ENCODE results near the gene GPR132. TPM values are rescaled to one million over a fixed set of nuclear protein-coding genes. Genes with fewer than 3 reads are reported as not detected.
"Not testable (repeated sequence)": the region's sequence is repeated elsewhere in the genome, so short reads cannot be mapped to it uniquely, and the experiment has no call there.

Gene GPR132
- total RNA-seq, 1 donor from 2014 or later = 24.6 TPM

GRCh38 chr14:105088812-105089745 is 23.8 kb upstream of the GPR132 start:
- peak; percentile 0 for DNase-seq (ENCODE audit: low spot score)
- H3K36me3 Mint-ChIP-seq (ENCODE audit: low read depth) = no peaks in the 10 kb centered on the region
- H3K27me3 Mint-ChIP-seq (ENCODE audit: insufficient read depth) = peaks cover 10% of the 10 kb centered on the region
- H3K4me1 Mint-ChIP-seq (ENCODE audit: low read depth) = peaks cover 2% of the 10 kb centered on the region
- no peaks in the 10 kb centered on the region for H3K9me3 Mint-ChIP-seq
- intact Hi-C loops (cut with micrococcal nuclease) = no loop called here
- H3K4me3 Mint-ChIP-seq = peak overlapping the region; percentile 72
- H3K27ac Mint-ChIP-seq = no peak overlapping the region

GRCh38 chr14:105087963-105088811 is 23.0 kb upstream of the GPR132 start:
- peak overlapping the region; percentile 52 for H3K27ac Mint-ChIP-seq
- no peaks in the 10 kb centered on the region for H3K9me3 Mint-ChIP-seq
- no peaks in the 10 kb centered on the region for H3K4me1 Mint-ChIP-seq (ENCODE audit: low read depth)
- DNase-seq (ENCODE audit: low spot score) = peak; percentile 0
- peaks cover 12% of the 10 kb centered on the region for H3K27me3 Mint-ChIP-seq (ENCODE audit: insufficient read depth)
- intact Hi-C loops (cut with micrococcal nuclease) = loop anchor here (1.0 to 2.0 kb wide), 4 partner anchors 23 to 111 kb away; partner anchors contain the start of genes CDCA4 and GPR132
- peak overlapping the region; percentile 80 for H3K4me3 Mint-ChIP-seq
- H3K36me3 Mint-ChIP-seq (ENCODE audit: low read depth) = no peaks in the 10 kb centered on the region

- H3K36me3 Mint-ChIP-seq (ENCODE audit: low read depth) = no peaks in the 10 kb centered on the region
- H3K9me3 Mint-ChIP-seq = no peaks in the 10 kb centered on the region
- DNase-seq (ENCODE audit: low spot score) = no peak
- peak overlapping the region; percentile 48 for H3K27ac Mint-ChIP-seq
- no peaks in the 10 kb centered on the region for H3K4me1 Mint-ChIP-seq (ENCODE audit: low read depth)
- peak overlapping the region; percentile 80 for H3K4me3 Mint-ChIP-seq
- H3K27me3 Mint-ChIP-seq (ENCODE audit: insufficient read depth) = peaks cover 12% of the 10 kb centered on the region
- intact Hi-C loops (cut with micrococcal nuclease) = loop anchor here (1.0 to 2.0 kb wide), 4 partner anchors 23 to 111 kb away; partner anchors contain the start of genes CDCA4 and GPR132
Observed at GRCh38 chr14:105087308-105087962, 22.2 kb upstream of the GPR132 start.

GRCh38 chr14:105086833-105087307 is 21.6 kb upstream of the GPR132 start:
- Mint-ChIP-seq H3K27ac (peak overlapping the region; percentile 34), H3K36me3 (ENCODE audit: low read depth) (no peaks in the 10 kb centered on the region), H3K9me3 (no peaks in the 10 kb centered on the region), H3K4me3 (peak overlapping the region; percentile 75), H3K27me3 (ENCODE audit: insufficient read depth) (peaks cover 15% of the 10 kb centered on the region), H3K4me1 (ENCODE audit: low read depth) (no peaks in the 10 kb centered on the region)
- DNase-seq (ENCODE audit: low spot score) = peak; percentile 71
- intact Hi-C loops (cut with micrococcal nuclease) = loop anchor here (1.0 to 2.0 kb wide), 4 partner anchors 22 to 110 kb away; partner anchors contain the start of genes CDCA4 and GPR132

- H3K4me1 Mint-ChIP-seq (ENCODE audit: low read depth) = no peaks in the 10 kb centered on the region
- peaks cover 16% of the 10 kb centered on the region for H3K27me3 Mint-ChIP-seq (ENCODE audit: insufficient read depth)
- H3K27ac Mint-ChIP-seq = no peak overlapping the region
- no peaks in the 10 kb centered on the region for H3K9me3 Mint-ChIP-seq
- no peak for DNase-seq (ENCODE audit: low spot score)
- H3K36me3 Mint-ChIP-seq (ENCODE audit: low read depth) = no peaks in the 10 kb centered on the region
- intact Hi-C loops (cut with micrococcal nuclease) = loop anchor here (2.0 kb wide), 3 partner anchors 21 to 109 kb away; partner anchors contain the start of genes CDCA4 and GPR132
- H3K4me3 Mint-ChIP-seq = no peak overlapping the region
Observed at GRCh38 chr14:105085766-105086165, 20.5 kb upstream of the GPR132 start.

GRCh38 chr14:105084741-105085571 is 19.7 kb upstream of the GPR132 start:
- no peaks in the 10 kb centered on the region for H3K9me3 Mint-ChIP-seq
- peaks cover 16% of the 10 kb centered on the region for H3K27me3 Mint-ChIP-seq (ENCODE audit: insufficient read depth)
- no peaks in the 10 kb centered on the region for H3K4me1 Mint-ChIP-seq (ENCODE audit: low read depth)
- H3K27ac Mint-ChIP-seq = no peak overlapping the region
- no peaks in the 10 kb centered on the region for H3K36me3 Mint-ChIP-seq (ENCODE audit: low read depth)
- H3K4me3 Mint-ChIP-seq = no peak overlapping the region
- intact Hi-C loops (cut with micrococcal nuclease) = no loop called here
- no peak for DNase-seq (ENCODE audit: low spot score)

GRCh38 chr14:105083926-105084685 is 18.9 kb upstream of the GPR132 start:
- DNase-seq (ENCODE audit: low spot score) = no peak
- Mint-ChIP-seq H3K27ac (no peak overlapping the region), H3K4me3 (no peak overlapping the region), H3K4me1 (ENCODE audit: low read depth) (no peaks in the 10 kb centered on the region), H3K9me3 (no peaks in the 10 kb centered on the region), H3K27me3 (ENCODE audit: insufficient read depth) (peaks cover 16% of the 10 kb centered on the region), H3K36me3 (ENCODE audit: low read depth) (no peaks in the 10 kb centered on the region)
- intact Hi-C loops (cut with micrococcal nuclease) = no loop called here

- H3K9me3 Mint-ChIP-seq = no peaks in the 10 kb centered on the region
- H3K4me1 Mint-ChIP-seq (ENCODE audit: low read depth) = no peaks in the 10 kb centered on the region
- intact Hi-C loops (cut with micrococcal nuclease) = no loop called here
- no peak for DNase-seq (ENCODE audit: low spot score)
- H3K27ac Mint-ChIP-seq = no peak overlapping the region
- H3K36me3 Mint-ChIP-seq (ENCODE audit: low read depth) = no peaks in the 10 kb centered on the region
- peaks cover 13% of the 10 kb centered on the region for H3K27me3 Mint-ChIP-seq (ENCODE audit: insufficient read depth)
- no peak overlapping the region for H3K4me3 Mint-ChIP-seq
Observed at GRCh38 chr14:105082703-105083102, 17.5 kb upstream of the GPR132 start.

GRCh38 chr14:105081473-105081872 is 16.2 kb upstream of the GPR132 start:
- H3K4me3 Mint-ChIP-seq; DNase-seq (ENCODE audit: low spot score); intact Hi-C loops (cut with micrococcal nuclease); H3K27ac Mint-ChIP-seq; H3K36me3 Mint-ChIP-seq (ENCODE audit: low read depth); H3K9me3 Mint-ChIP-seq: not testable (repeated sequence)
- peaks cover 11% of the 10 kb centered on the region for H3K27me3 Mint-ChIP-seq (ENCODE audit: insufficient read depth)
- H3K4me1 Mint-ChIP-seq (ENCODE audit: low read depth) = peaks cover 11% of the 10 kb centered on the region

GRCh38 chr14:105080161-105080560 is 14.9 kb upstream of the GPR132 start:
- Mint-ChIP-seq H3K4me1 (ENCODE audit: low read depth) (peaks cover 12% of the 10 kb centered on the region), H3K27ac (no peak overlapping the region), H3K27me3 (ENCODE audit: insufficient read depth) (peaks cover 8% of the 10 kb centered on the region), H3K9me3 (no peaks in the 10 kb centered on the region), H3K4me3 (no peak overlapping the region), H3K36me3 (ENCODE audit: low read depth) (no peaks in the 10 kb centered on the region)
- intact Hi-C loops (cut with micrococcal nuclease) = no loop called here
- no peak for DNase-seq (ENCODE audit: low spot score)

- peaks cover 12% of the 10 kb centered on the region for H3K4me1 Mint-ChIP-seq (ENCODE audit: low read depth)
Observed at GRCh38 chr14:105078294-105078693, 13.1 kb upstream of the GPR132 start.

More at GRCh38 chr14:105078294-105078693, 13.1 kb upstream of the GPR132 start:
- intact Hi-C loops (cut with micrococcal nuclease) = no loop called here
- Mint-ChIP-seq H3K9me3 (no peaks in the 10 kb centered on the region), H3K36me3 (ENCODE audit: low read depth) (no peaks in the 10 kb centered on the region), H3K27ac (no peak overlapping the region), H3K27me3 (ENCODE audit: insufficient read depth) (peaks cover 6% of the 10 kb centered on the region), H3K4me3 (no peak overlapping the region)
- DNase-seq (ENCODE audit: low spot score) = no peak

Data from activated T-helper 1 cell treated with anti-CD3 and anti-CD28 coated beads, Interleukin-12 subunit alpha, Interleukin-12 subunit beta, Interleukin-2, Interleukin-4 antibody, amounts not matched to agents 30 ng/mL and 10 ng/mL and 1 ng/mL, durations not matched to agents 14 hours and 24 hours and 36 hours (primary cell).